LNCAP (cell line): ENCODE results near the gene SMIM5.

ENCODE experiments used
- TF ChIP-seq, protein P1 (sequence below): fragments of 450-650 bp; IDR thresholded peaks from 2 replicates; pipeline ENCODE4 v1.5.1; 2017; ENCODE audit warnings: mild to moderate bottlenecking

The SMIM5 gene

DNA sequence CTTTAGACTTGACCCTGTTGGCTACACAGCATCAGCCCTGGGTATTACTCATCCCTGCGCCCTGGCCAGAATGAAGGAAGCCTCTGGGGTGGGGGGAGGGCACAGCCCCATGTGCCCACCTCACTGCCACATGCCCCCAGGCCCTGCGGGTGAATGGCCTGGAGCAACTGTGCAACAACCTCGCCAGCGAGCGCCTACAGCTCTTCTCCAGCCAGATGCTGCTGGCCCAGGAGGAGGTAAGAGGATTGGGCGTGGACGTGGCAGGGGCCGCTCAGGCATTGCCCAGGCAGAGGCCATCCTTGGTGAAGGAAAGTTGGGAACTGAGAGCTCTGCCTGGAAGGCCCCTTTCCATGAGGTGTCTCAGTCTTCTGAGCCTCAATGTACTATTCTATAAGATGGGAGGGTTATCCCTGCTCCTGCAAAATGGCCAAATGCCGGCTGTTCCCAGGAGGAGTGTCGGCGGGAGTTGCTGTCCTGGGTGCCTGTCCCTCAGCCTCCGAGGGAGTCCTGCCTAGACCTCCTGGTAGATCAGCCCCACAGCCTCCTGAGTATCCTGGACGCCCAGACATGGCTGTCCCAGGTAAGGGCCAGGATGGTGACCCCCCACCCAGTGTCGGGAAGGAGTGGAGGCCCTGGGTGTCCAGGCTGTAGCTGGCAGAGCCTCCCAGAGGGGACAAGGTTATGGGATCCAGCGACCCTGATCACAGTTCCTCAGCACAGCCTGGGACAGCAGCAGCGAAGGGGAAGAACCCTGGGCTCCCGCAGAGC lies 36.7 kb upstream of the SMIM5 start:
- TF ChIP-seq, protein P1, sequence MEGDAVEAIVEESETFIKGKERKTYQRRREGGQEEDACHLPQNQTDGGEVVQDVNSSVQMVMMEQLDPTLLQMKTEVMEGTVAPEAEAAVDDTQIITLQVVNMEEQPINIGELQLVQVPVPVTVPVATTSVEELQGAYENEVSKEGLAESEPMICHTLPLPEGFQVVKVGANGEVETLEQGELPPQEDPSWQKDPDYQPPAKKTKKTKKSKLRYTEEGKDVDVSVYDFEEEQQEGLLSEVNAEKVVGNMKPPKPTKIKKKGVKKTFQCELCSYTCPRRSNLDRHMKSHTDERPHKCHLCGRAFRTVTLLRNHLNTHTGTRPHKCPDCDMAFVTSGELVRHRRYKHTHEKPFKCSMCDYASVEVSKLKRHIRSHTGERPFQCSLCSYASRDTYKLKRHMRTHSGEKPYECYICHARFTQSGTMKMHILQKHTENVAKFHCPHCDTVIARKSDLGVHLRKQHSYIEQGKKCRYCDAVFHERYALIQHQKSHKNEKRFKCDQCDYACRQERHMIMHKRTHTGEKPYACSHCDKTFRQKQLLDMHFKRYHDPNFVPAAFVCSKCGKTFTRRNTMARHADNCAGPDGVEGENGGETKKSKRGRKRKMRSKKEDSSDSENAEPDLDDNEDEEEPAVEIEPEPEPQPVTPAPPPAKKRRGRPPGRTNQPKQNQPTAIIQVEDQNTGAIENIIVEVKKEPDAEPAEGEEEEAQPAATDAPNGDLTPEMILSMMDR, result no peak

DNA sequence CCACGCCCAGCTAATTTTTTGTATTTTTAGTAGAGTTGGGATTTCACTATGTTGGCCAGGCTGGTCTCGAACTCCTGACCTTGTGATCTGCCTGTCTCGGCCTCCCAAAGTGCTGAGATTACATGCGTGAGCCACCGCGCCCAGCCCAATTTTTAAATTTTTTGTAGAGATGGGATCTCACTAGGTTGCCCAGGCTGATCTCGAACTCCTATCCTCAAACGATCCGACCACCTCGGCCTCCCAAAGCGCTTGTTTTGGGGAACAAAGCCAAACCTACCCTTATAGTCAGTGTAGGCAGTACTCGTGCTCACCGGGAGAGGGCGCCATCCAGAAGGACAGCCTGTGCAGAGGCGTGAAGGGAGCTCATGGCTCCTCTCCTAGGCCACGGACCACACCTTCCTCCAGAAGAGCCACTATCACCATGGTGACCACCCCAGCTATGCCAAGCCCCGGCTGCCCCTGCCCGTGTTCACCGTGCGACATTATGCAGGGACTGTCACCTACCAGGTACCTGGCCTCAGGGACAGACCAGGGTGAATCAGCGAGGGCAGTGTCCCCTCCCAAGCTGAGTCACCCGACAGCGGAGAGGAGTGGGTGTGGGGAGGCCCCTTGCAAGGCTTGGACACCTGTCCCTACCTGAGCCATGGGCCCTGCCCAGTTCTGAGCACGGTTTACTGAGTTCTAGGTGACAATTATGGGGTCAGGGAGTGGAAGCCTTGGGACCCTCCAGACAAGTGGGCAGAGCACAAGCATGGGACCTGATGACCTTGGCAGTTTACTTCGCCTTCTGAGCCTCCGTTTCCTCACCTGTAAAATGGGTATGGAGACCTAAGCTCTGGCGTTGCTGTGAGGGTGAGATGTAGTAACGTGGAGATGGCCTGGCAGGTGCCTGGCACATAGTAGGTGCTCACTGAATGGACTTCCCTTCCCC lies 31.9 kb upstream of the SMIM5 start:
- TF ChIP-seq, protein P1, result peak; percentile 88

DNA sequence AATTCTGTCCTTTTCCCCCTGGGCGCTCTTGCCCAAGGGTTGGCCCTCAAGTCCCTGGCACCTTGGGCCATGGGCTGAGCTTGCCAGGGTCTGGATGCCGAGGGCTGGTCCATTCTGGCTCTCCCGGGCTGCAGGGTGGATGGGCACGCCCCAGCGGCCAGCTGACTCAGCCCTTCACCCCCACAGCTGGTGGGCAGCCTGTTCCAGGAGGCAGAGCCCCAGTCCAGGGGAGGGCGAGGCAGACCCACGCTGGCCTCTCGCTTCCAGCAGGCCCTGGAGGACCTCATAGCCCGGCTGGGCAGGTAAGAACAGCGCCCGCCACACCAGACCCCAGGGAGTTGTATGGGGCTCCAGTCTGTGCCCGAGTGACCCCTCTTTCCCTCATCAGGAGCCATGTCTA lies 30.6 kb upstream of the SMIM5 start:
- TF ChIP-seq, protein P1, result no peak

DNA sequence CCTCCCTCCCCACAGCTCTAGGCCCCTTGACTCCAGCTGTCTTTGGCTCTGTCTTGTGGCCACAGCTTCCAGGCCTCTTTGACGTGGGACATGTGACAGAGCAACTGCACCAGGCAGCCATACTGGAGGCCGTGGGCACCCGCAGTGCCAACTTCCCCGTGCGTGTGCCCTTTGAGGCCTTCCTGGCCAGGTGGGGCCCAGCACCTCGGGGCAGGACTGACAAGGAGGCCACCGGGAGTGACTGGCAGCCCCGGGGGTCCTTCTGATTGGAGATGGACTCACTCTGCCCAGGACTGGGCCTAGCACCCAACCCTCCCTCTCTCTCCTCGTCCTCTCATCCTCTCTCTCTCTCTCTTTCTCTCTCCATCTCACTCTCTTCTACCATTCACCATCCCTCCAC lies 30.1 kb upstream of the SMIM5 start:
- TF ChIP-seq, protein P1, result no peak

DNA sequence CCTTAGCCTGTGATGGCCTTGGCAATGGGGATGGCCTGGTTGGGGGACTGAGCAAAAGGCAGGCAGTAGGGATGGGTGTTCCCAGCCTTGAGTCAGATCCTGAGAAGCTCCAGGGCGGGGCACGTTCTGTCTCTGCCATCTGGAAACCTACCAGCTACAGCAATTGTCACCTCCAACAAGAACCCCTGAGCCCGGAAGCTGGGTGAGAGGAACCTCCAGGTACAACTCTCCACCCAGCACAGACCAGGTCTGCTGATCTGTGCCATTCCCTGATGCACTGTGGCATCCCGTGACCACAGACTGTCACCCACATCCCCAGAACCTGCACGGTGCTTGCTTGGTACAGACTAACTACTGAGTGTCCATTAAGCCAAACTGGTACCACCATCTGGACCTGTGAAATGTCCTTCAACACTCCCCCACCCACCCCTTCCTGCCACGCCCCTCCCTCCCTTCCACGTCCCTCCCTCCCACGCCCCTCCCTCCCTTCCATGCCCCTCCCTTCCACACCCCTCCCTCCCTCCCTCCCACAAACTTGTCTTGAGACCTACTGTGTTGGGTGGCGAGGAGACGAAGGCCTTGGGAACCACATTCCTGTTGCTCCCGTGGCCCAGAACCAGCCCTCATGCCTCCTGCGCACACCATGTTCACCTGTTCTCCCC lies 29.1 kb upstream of the SMIM5 start:
- TF ChIP-seq, protein P1, result no peak

DNA sequence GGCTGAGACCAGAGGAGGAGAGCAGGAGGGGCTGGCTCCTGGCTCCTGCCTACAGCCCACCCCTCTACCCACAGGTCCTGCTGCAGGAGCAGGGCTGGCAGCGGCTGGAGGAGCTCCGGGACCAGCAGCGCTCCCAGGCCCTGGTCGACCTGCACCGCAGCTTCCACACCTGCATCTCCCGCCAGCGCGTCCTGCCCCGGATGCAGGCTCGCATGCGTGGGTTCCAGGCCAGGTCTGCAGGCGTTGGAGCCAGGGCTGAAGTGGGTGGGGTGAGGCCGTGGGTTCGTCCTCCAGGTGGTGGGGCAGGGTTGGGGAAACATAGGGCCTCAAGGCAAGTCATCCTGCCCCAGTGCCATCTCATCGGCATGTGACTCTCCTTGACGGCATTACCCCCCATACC lies 27.4 kb upstream of the SMIM5 start:
- TF ChIP-seq, protein P1, result no peak

DNA sequence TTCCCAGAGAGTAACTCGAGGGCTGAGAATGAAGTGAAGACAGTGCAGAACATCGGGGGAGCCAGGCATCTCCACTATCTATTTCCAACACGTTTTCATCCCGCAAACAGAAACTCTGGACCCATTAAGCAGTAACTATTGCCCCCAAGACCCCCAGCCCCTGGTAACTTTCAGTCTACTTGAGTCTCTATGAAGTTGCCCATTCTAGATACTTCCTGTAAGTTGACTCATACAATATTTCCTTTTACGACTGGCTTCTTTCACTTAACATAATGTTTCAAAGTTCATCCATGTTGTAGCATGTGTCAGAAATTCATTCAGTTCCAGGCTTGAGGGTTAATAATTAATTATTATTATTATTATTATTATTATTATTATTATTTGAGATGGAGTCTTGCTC lies 26.1 kb upstream of the SMIM5 start:
- TF ChIP-seq, protein P1, result no peak
